ENCODE results near the gene EIF2B2. TPM values are rescaled to one million over a fixed set of nuclear protein-coding genes. Genes with fewer than 3 reads are reported as not detected.

EIF2B2 gene
- total and polyA plus RNA-seq, 2 of the 13 experiments (the other 11 are each of a cell fraction or from before 2014, with no cell fraction given) = 54.4 to 78.6 TPM

DNA sequence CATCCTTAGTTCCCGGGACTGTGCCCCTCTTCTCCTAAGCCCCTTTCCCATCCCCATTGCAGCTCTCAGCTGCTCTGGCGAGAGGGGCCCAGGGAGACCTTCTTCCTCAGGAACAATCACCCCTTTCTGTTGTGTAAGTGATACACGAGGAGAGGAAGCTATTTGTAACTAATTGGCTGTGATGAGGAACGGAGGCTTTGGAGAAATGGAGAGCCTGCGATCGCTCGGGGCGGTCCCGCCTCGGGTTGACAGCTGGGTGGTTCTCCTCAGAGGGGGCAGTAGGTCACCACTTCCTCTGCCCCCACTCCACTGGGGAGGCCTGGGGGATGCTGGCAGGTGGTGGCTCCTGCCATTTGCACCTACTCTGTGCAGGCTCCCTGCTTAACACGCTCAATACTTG lies 40.7 kb upstream of the EIF2B2 start:
- no peak for FAIRE-seq
- H3K79me2 ChIP-seq (ENCODE audit: insufficient read depth, low read length) = no peaks in the 10 kb centered on the region
- H4K20me1 ChIP-seq (ENCODE audit: insufficient read depth, low read length) = no peaks in the 10 kb centered on the region
- H3K27me3 ChIP-seq (ENCODE audit: control insufficient read depth in 1 of 2, insufficient read depth in 2 of 2, low read length in 2 of 2) = peaks cover 3 to 32% of the 10 kb centered on the region in 2 experiments; a peak in 3 of 5 replicates
- BruUV-seq (replicated peaks) = no TSS peak
- WGBS (ENCODE audit: low lambda C conversion rate) = 16% methylated on average over 7 of the region's 11 CpGs
- POLR2A ChIA-PET = no interaction called here
- no peaks in the 10 kb centered on the region for H3K36me3 ChIP-seq (replicated peaks in 1 of 2; ENCODE audit: control insufficient read depth in 1 of 2, insufficient read depth in 2 of 2, low read length in 2 of 2)
- CTCF ChIA-PET (ENCODE audit: low intra/inter-chr PET ratio, low total read pairs) = no interaction called here
- no peak overlapping the region for H3K4me3 ChIP-seq (replicated peaks in 1 of 3; ENCODE audit: insufficient read depth in 1 of 3, low read depth in 2 of 3, low read length in 3 of 3)
- peaks cover 30% of the 10 kb centered on the region for H3K4me1 ChIP-seq (ENCODE audit: insufficient read depth, low read length)
- no peak overlapping the region for H3K9ac ChIP-seq (ENCODE audit: insufficient read depth, low read depth, low read length)
- H3K27ac ChIP-seq (ENCODE audit: extremely low read length, insufficient read depth, low read length) = no peak overlapping the region
- no peak for DNase-seq (ENCODE audit: low spot score)
- in situ Hi-C loops (cut with HindIII; ENCODE audit: extremely low pct_ligation_motif_present, low pct_unique_long_range_greater_than_20kb) = no loop called here
- no peaks in the 10 kb centered on the region for H3K9me3 ChIP-seq (ENCODE audit: low read length)
- ATAC-seq = no peak
- intact Hi-C loops (cut with micrococcal nuclease; ENCODE audit: unreplicated experiment) = no loop called here
- no peak overlapping the region for H3K4me2 ChIP-seq (ENCODE audit: low read depth, low read length)
- no peak overlapping the region for H2AFZ ChIP-seq (ENCODE audit: low read length)
- TF ChIP-seq, protein P1, sequence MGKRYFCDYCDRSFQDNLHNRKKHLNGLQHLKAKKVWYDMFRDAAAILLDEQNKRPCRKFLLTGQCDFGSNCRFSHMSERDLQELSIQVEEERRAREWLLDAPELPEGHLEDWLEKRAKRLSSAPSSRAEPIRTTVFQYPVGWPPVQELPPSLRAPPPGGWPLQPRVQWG (CRISPR knock-in tag; IDR thresholded peaks at IDR 0.05; ENCODE audit: borderline replicate concordance, low read depth) = no peak
- TF ChIP-seq, protein P2, sequence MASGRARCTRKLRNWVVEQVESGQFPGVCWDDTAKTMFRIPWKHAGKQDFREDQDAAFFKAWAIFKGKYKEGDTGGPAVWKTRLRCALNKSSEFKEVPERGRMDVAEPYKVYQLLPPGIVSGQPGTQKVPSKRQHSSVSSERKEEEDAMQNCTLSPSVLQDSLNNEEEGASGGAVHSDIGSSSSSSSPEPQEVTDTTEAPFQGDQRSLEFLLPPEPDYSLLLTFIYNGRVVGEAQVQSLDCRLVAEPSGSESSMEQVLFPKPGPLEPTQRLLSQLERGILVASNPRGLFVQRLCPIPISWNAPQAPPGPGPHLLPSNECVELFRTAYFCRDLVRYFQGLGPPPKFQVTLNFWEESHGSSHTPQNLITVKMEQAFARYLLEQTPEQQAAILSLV (CRISPR knock-in tag; IDR thresholded peaks at IDR 0.05; ENCODE audit: borderline replicate concordance) = no peak
- TF ChIP-seq HHEX (CRISPR knock-in tag; IDR thresholded peaks at IDR 0.05) (no peak), TRIM24 (CRISPR knock-in tag; IDR thresholded peaks at IDR 0.05) (no peak), EP300 (IDR thresholded peaks at IDR 0.05; ENCODE audit: low read depth in 2 of 2, low read length in 2 of 2) (no peak), EP300 (CRISPR knock-in tag; IDR thresholded peaks at IDR 0.05; ENCODE audit: borderline replicate concordance) (no peak), JUND (CRISPR knock-in tag; IDR thresholded peaks at IDR 0.05) (no peak), ARNT (IDR thresholded peaks at IDR 0.05) (no peak), ZNF891 (CRISPR knock-in tag; IDR thresholded peaks at IDR 0.05) (no peak), MIER3 (CRISPR knock-in tag; IDR thresholded peaks at IDR 0.05; ENCODE audit: borderline replicate concordance) (no peak), ZNF749 (CRISPR knock-in tag; IDR thresholded peaks at IDR 0.05; ENCODE audit: borderline replicate concordance) (no peak)
- TF ChIP-seq, protein P3, sequence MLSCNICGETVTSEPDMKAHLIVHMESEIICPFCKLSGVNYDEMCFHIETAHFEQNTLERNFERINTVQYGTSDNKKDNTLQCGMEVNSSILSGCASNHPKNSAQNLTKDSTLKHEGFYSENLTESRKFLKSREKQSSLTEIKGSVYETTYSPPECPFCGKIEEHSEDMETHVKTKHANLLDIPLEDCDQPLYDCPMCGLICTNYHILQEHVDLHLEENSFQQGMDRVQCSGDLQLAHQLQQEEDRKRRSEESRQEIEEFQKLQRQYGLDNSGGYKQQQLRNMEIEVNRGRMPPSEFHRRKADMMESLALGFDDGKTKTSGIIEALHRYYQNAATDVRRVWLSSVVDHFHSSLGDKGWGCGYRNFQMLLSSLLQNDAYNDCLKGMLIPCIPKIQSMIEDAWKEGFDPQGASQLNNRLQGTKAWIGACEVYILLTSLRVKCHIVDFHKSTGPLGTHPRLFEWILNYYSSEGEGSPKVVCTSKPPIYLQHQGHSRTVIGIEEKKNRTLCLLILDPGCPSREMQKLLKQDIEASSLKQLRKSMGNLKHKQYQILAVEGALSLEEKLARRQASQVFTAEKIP (CRISPR knock-in tag; IDR thresholded peaks at IDR 0.05; ENCODE audit: borderline replicate concordance) = no peak
- TF ChIP-seq, protein P4, sequence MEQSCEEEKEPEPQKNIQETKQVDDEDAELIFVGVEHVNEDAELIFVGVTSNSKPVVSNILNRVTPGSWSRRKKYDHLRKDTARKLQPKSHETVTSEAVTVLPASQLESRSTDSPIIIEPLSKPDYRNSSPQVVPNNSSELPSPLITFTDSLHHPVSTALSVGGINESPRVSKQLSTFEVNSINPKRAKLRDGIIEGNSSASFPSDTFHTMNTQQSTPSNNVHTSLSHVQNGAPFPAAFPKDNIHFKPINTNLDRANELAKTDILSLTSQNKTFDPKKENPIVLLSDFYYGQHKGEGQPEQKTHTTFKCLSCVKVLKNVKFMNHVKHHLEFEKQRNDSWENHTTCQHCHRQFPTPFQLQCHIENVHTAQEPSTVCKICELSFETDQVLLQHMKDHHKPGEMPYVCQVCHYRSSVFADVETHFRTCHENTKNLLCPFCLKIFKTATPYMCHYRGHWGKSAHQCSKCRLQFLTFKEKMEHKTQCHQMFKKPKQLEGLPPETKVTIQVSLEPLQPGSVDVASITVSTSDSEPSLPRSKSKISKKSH (CRISPR knock-in tag; IDR thresholded peaks at IDR 0.05; ENCODE audit: borderline replicate concordance) = no peak
- TF ChIP-seq, protein P5, sequence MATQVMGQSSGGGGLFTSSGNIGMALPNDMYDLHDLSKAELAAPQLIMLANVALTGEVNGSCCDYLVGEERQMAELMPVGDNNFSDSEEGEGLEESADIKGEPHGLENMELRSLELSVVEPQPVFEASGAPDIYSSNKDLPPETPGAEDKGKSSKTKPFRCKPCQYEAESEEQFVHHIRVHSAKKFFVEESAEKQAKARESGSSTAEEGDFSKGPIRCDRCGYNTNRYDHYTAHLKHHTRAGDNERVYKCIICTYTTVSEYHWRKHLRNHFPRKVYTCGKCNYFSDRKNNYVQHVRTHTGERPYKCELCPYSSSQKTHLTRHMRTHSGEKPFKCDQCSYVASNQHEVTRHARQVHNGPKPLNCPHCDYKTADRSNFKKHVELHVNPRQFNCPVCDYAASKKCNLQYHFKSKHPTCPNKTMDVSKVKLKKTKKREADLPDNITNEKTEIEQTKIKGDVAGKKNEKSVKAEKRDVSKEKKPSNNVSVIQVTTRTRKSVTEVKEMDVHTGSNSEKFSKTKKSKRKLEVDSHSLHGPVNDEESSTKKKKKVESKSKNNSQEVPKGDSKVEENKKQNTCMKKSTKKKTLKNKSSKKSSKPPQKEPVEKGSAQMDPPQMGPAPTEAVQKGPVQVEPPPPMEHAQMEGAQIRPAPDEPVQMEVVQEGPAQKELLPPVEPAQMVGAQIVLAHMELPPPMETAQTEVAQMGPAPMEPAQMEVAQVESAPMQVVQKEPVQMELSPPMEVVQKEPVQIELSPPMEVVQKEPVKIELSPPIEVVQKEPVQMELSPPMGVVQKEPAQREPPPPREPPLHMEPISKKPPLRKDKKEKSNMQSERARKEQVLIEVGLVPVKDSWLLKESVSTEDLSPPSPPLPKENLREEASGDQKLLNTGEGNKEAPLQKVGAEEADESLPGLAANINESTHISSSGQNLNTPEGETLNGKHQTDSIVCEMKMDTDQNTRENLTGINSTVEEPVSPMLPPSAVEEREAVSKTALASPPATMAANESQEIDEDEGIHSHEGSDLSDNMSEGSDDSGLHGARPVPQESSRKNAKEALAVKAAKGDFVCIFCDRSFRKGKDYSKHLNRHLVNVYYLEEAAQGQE (IDR thresholded peaks at IDR 0.05; ENCODE audit: borderline replicate concordance in 1 of 2, low read depth in 1 of 2, low read length in 2 of 2) = no peak
- TF ChIP-seq, protein P6, sequence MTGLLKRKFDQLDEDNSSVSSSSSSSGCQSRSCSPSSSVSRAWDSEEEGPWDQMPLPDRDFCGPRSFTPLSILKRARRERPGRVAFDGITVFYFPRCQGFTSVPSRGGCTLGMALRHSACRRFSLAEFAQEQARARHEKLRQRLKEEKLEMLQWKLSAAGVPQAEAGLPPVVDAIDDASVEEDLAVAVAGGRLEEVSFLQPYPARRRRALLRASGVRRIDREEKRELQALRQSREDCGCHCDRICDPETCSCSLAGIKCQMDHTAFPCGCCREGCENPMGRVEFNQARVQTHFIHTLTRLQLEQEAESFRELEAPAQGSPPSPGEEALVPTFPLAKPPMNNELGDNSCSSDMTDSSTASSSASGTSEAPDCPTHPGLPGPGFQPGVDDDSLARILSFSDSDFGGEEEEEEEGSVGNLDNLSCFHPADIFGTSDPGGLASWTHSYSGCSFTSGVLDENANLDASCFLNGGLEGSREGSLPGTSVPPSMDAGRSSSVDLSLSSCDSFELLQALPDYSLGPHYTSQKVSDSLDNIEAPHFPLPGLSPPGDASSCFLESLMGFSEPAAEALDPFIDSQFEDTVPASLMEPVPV (CRISPR knock-in tag; IDR thresholded peaks at IDR 0.05) = no peak

Data from HepG2 (cell line).